K562 (cell line): ENCODE data around the gene WIPF2. TPM values are rescaled to one million over a fixed set of nuclear protein-coding genes. Genes with fewer than 3 reads are reported as not detected.

Experiments used
- ATAC-seq: fragments of 200-7000 bp; cut with Tn5 transposase; 3 replicates; pipeline ENCODE4 v1.9.1; 2020; ENCODE audit warnings: moderate library complexity
- BruUV-seq: library from RNA; stranded (reverse); fragments of 400-500 nt; replicated peaks from 2 replicates; lab custom pipeline; 2021; lab: Mats Ljungman, UMichigan
- CTCF ChIA-PET: fragments of 300-600 bp; formaldehyde crosslinking; extraction: SDS; loops from one replicate; lab custom pipeline; 2021; ENCODE audit warnings: low intra/inter-chr PET ratio; lab: Yijun Ruan, JAX
- POLR2A ChIA-PET: fragments of 300-600, 350-650 bp; sonication (Branson Sonifier 250); formaldehyde crosslinking; extraction: SDS; loops from one replicate; lab custom pipeline; 2021; ENCODE audit warnings: antibody characterized with exemption, inconsistent platforms; lab: Yijun Ruan, JAX
- DNase-seq, 4 experiments: peaks; one replicate each; pipeline versions ENCODE4 v3.0.0 to v3.0.0-alpha.2; 2011 to 2018; ENCODE audit warnings: low spot score in 3 of 4, mixed read lengths in 3 of 4; ENCODE audit errors: extremely low read depth in 1 of 4
- FAIRE-seq: peaks from 2 replicates; lab custom pipeline; 2011; peaks lifted over from hg19 to GRCh38; lab: Jason Lieb, UNC
- H2AFZ ChIP-seq: 2 replicates; pipeline ENCODE4 v1.6.0; 2011; ENCODE audit warnings: low read depth, low read length, control low read depth, inconsistent platforms
- H3K27ac ChIP-seq: fragments of 200-600 bp; 3 replicates; pipeline ENCODE4 v1.8.0; 2011; ENCODE audit warnings: low read depth, mild to moderate bottlenecking, control low read depth, inconsistent platforms, low read length, moderate library complexity, mixed read lengths; ENCODE audit errors: extremely low read depth
- H3K27me3 ChIP-seq, 2 experiments: fragments of 300-600 bp in 1 of 2; 2 replicates in 1 of 2; 3 replicates in 1 of 2; pipeline versions ENCODE4 v1.6.0 to v1.8.0; 2011; ENCODE audit warnings: inconsistent platforms in 2 of 2, low read length in 2 of 2, mild to moderate bottlenecking in 1 of 2, mixed read lengths in 1 of 2, moderate library complexity in 1 of 2; ENCODE audit not compliant: control insufficient read depth in 2 of 2, insufficient read depth in 2 of 2
- H3K36me3 ChIP-seq: fragments of 300-600 bp; 3 replicates; pipeline ENCODE4 v1.8.0; 2011; ENCODE audit warnings: mild to moderate bottlenecking, low read length, inconsistent platforms; ENCODE audit not compliant: control insufficient read depth, insufficient read depth
- H3K4me1 ChIP-seq, 2 experiments: fragments of 200-600 bp in 1 of 2; replicated peaks in 1 of 2; 2 replicates in 1 of 2; 3 replicates in 1 of 2; pipeline versions ENCODE4 v1.5.1 to v1.8.0; 2011; ENCODE audit warnings: inconsistent platforms in 2 of 2, low read length in 2 of 2, mild to moderate bottlenecking in 1 of 2, mixed read lengths in 1 of 2, moderate library complexity in 1 of 2; ENCODE audit not compliant: control insufficient read depth in 2 of 2, insufficient read depth in 2 of 2
- H3K4me2 ChIP-seq: 2 replicates; pipeline ENCODE4 v1.6.1; 2011; ENCODE audit warnings: low read length, control low read depth, inconsistent platforms, mixed read lengths; ENCODE audit not compliant: insufficient read depth
- H3K4me3 ChIP-seq: fragments of 200-600 bp; sonication (generic), shearing (Covaris generic); 2 replicates; pipeline ENCODE4 v1.5.1; 2016; ENCODE audit warnings: control low read depth, inconsistent platforms
- H3K79me2 ChIP-seq: fragments of 200-600 bp; 3 replicates; pipeline ENCODE4 v1.8.0; 2011; ENCODE audit warnings: low read length, inconsistent platforms; ENCODE audit not compliant: control insufficient read depth, insufficient read depth
- H3K9ac ChIP-seq, 2 experiments: 2 replicates each; pipeline versions ENCODE4 v1.6.0 to v1.6.1; 2011; ENCODE audit warnings: low read depth in 2 of 2, low read length in 2 of 2, control low read depth in 1 of 2, inconsistent platforms in 1 of 2, mild to moderate bottlenecking in 1 of 2, mixed read lengths in 1 of 2; ENCODE audit not compliant: insufficient read depth in 1 of 2
- H3K9me1 ChIP-seq: one replicate; pipeline ENCODE4 v1.6.0; 2011; ENCODE audit warnings: inconsistent platforms, mild to moderate bottlenecking, low read length, moderate library complexity; ENCODE audit not compliant: control insufficient read depth, insufficient read depth
- H3K9me3 ChIP-seq: replicated peaks from 2 replicates; pipeline ENCODE4 v1.5.1; 2011; ENCODE audit warnings: low read depth, low read length, inconsistent platforms; ENCODE audit not compliant: control insufficient read depth, insufficient read depth
- H4K20me1 ChIP-seq: replicated peaks from 2 replicates; pipeline ENCODE4 v1.6.1; 2011; ENCODE audit warnings: low read length, inconsistent platforms, mixed read lengths; ENCODE audit not compliant: control insufficient read depth, insufficient read depth
- BACH1 ChIP-seq: fragments of 200-800 bp; sonication (Bioruptor generic); IDR thresholded peaks from 2 replicates; pipeline ENCODE4 v1.6.1; 2016; ENCODE audit warnings: missing genetic modification characterization, missing compliant biosample characterization
- BRD9 ChIP-seq: fragments of 450-650 bp; IDR thresholded peaks from 2 replicates; pipeline ENCODE4 v1.6.1; 2018; ENCODE audit warnings: low read depth; ENCODE audit not compliant: partially characterized antibody
- BRF2 ChIP-seq: IDR thresholded peaks from 3 replicates; pipeline ENCODE4 v1.6.1; 2011; ENCODE audit warnings: borderline replicate concordance, mild to moderate bottlenecking; ENCODE audit not compliant: insufficient read length, insufficient read depth
- GABPB1 ChIP-seq: sonication (generic); formaldehyde crosslinking; IDR thresholded peaks from 2 replicates; pipeline ENCODE4 v1.8.0; 2022; ENCODE audit warnings: mild to moderate bottlenecking, missing genetic modification reagents
- GATAD2B ChIP-seq: fragments of 450-650 bp; IDR thresholded peaks from 2 replicates; pipeline ENCODE4 v1.6.1; 2017; ENCODE audit warnings: mild to moderate bottlenecking, borderline replicate concordance
- JUNB ChIP-seq: fragments of 450-650 bp; formaldehyde crosslinking; conservative IDR thresholded peaks from 2 replicates; pipeline ENCODE4 v1.4.0; 2020; ENCODE audit warnings: mild to moderate bottlenecking
- MTA2 ChIP-seq: fragments of 450-650 bp; IDR thresholded peaks from 2 replicates; pipeline ENCODE4 v1.6.1; 2016; ENCODE audit warnings: low read depth
- NFATC3 ChIP-seq: fragments of 450-650 bp; IDR thresholded peaks from 2 replicates; pipeline ENCODE4 v1.6.1; 2017; ENCODE audit warnings: mild to moderate bottlenecking
- SOX6 ChIP-seq: fragments of 450-650 bp; IDR thresholded peaks from 2 replicates; pipeline ENCODE4 v1.6.1; 2014; ENCODE audit warnings: mild to moderate bottlenecking
- VEZF1 ChIP-seq: fragments of 200-800 bp; sonication (Bioruptor generic); IDR thresholded peaks from 2 replicates; pipeline ENCODE4 v1.6.1; 2017; ENCODE audit warnings: missing genetic modification characterization, missing compliant biosample characterization
- WGBS: fragments of 100-300 bp; shearing (Covaris generic); methylation state at CpG from one replicate; pipeline ENCODE4 v1.1.6; 2016; ENCODE audit warnings: low coverage, mixed read lengths; ENCODE audit not compliant: insufficient coverage; ENCODE audit errors: missing lambda C conversion rate; 5-methylcytosine and 5-hydroxymethylcytosine counted together
- in situ Hi-C: fragments of 300-500 bp; cut with MboI; formaldehyde crosslinking; loops from 4 replicates; pipeline ENCODE4 v1.15.0; 2018; ENCODE audit warnings: inconsistent platforms, mixed read lengths
- intact Hi-C: fragments of 100-400 bp; cut with micrococcal nuclease; formaldehyde crosslinking; loops from 2 replicates; pipeline ENCODE4 v1.14.2; 2022
- polyA plus RNA-seq, 8 experiments: library from polyadenylated mRNA; depleted of rRNA in 4 of 8; stranded (reverse) in 5 of 8; unstranded in 3 of 8; fragments of >200 nt; fragmentation: Nextera tagmentation in 2 of 8; fragmentation: Illumina TruSeq in 1 of 8; extraction: Ambion mirVana in 2 of 8; extraction: Trizol in 1 of 8; gene quantifications; 2 replicates each; pipeline versions ENCODE4 v1.2.1 to v1.2.3, GENCODE V29; 2011 to 2014; ENCODE audit warnings: inconsistent platforms in 1 of 8, missing spikeins in 1 of 8
- total RNA-seq, 7 experiments: library from RNA; depleted of rRNA in 6 of 7; stranded (reverse); fragments of >200 nt in 6 of 7; fragmentation: Illumina TruSeq in 2 of 7; extraction: Trizol in 2 of 7; gene quantifications; 2 replicates each; pipeline versions ENCODE4 v1.2.1 to v1.2.3, GENCODE V29; 2011 to 2021; ENCODE audit warnings: low replicate concordance in 1 of 7
- TF ChIP-seq, protein P1 (sequence below): fragments of 250-450 bp; sonication (Bioruptor Pico); IDR thresholded peaks from 2 replicates; pipeline ENCODE4 v1.5.0; 2020; ENCODE audit warnings: mild to moderate bottlenecking, borderline replicate concordance

Gene WIPF2
- total and polyA plus RNA-seq, 9 of the 15 experiments (the other 6 are each of a cell fraction or from before 2014, with no cell fraction given): 3.6 to 15.0 (median 5.3) TPM

DNA sequence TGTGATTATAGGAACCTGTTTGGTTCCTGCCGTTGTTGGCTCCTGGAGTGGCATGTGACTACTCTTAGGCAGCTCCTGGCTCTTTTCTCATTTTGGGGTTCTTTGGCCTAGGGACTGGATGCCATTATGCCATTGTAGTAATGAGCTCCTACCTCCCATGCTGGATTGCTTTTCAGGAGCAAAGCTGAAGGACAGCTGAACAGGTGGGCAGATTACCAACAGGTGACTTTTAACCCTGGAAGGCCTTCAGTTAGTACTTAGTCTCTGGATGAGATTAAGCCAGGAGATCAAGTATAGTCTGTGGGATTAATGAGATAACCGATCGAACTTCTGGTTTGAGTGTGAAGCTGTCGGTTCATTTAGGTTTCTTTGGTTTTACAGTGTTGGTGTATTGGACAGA lies 25.2 kb downstream of the WIPF2 start:
- 0 out of 2 replicates have a peak, but pooled peaks cover 2% of the 10 kb centered on the region for H4K20me1 ChIP-seq
- H3K9me1 ChIP-seq: no peaks in the 10 kb centered on the region
- no peak overlapping the region for H3K27ac ChIP-seq
- no peaks in the 10 kb centered on the region for H3K27me3 ChIP-seq
- H2AFZ ChIP-seq: no peak overlapping the region
- CTCF ChIA-PET: no interaction called here
- DNase-seq: no peak
- POLR2A ChIA-PET: no interaction called here
- no peak overlapping the region for H3K9ac ChIP-seq
- no peak overlapping the region for H3K4me2 ChIP-seq
- in situ Hi-C loops (no loop called here), intact Hi-C loops (no loop called here)
- no peaks in the 10 kb centered on the region for H3K36me3 ChIP-seq
- peak; percentile 6 for FAIRE-seq
- H3K9me3 ChIP-seq: no peaks in the 10 kb centered on the region
- H3K4me3 ChIP-seq: no peak overlapping the region
- peaks cover 36% of the 10 kb centered on the region for H3K79me2 ChIP-seq
- TF ChIP-seq BRF2 (no peak), BACH1 (tag) (no peak), SOX6 (no peak), VEZF1 (CRISPR knock-in tag) (no peak), JUNB (CRISPR knock-in tag) (no peak), GATAD2B (no peak), NFATC3 (no peak), MTA2 (no peak), BRD9 (no peak), GABPB1 (no peak)
- TF ChIP-seq, protein P1, sequence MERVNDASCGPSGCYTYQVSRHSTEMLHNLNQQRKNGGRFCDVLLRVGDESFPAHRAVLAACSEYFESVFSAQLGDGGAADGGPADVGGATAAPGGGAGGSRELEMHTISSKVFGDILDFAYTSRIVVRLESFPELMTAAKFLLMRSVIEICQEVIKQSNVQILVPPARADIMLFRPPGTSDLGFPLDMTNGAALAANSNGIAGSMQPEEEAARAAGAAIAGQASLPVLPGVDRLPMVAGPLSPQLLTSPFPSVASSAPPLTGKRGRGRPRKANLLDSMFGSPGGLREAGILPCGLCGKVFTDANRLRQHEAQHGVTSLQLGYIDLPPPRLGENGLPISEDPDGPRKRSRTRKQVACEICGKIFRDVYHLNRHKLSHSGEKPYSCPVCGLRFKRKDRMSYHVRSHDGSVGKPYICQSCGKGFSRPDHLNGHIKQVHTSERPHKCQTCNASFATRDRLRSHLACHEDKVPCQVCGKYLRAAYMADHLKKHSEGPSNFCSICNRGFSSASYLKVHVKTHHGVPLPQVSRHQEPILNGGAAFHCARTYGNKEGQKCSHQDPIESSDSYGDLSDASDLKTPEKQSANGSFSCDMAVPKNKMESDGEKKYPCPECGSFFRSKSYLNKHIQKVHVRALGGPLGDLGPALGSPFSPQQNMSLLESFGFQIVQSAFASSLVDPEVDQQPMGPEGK: no peak
- no peaks in the 10 kb centered on the region; a peak in 1 of 5 replicates for H3K4me1 ChIP-seq
- no TSS peak for BruUV-seq
- no peak for ATAC-seq
- WGBS: 77% methylated on average over 4 of the region's 4 CpGs
